Measurements from ENCODE around the gene MKKS. TPM values are rescaled to one million over a fixed set of nuclear protein-coding genes. Genes with fewer than 3 reads are reported as not detected.

Gene MKKS
- total RNA-seq, 1 experiment from 2014 or later: 10.6 TPM

GRCh38 chr20:10475225-10475624, 41.2 kb upstream of the MKKS start:
- H3K79me2 ChIP-seq (ENCODE audit: insufficient read depth, low read length): no peaks in the 10 kb centered on the region
- H2AK5ac ChIP-seq (ENCODE audit: insufficient read length, low read length): no peak overlapping the region
- H3K27ac Mint-ChIP-seq: no peak overlapping the region; a peak in 1 of 7 replicates
- H2AFZ ChIP-seq (ENCODE audit: low read length): no peak overlapping the region
- WGBS (ENCODE audit: extremely low coverage, insufficient read length, low lambda C conversion rate): no CpG with 5 or more reads among the region's 2 CpGs
- peaks cover 0 to 2% (median 0%) of the 10 kb centered on the region in 3 experiments; a peak in 4 of 7 replicates for H3K36me3 Mint-ChIP-seq (ENCODE audit: insufficient read depth in 1 of 3, low read depth in 3 of 3)
- H3T11ph ChIP-seq (ENCODE audit: low read length): no peak overlapping the region
- H3K27ac ChIP-seq (ENCODE audit: insufficient read length, low read depth, low read length): no peak overlapping the region
- H2BK120ac ChIP-seq (ENCODE audit: low read depth, low read length, poor library complexity, severe bottlenecking): no peak overlapping the region
- H3K23ac ChIP-seq (ENCODE audit: insufficient read length, low read depth, low read length): no peak overlapping the region
- H3K9ac ChIP-seq (ENCODE audit: extremely low read depth, insufficient read length, low read length): no peak overlapping the region
- no peak overlapping the region for H2BK5ac ChIP-seq (ENCODE audit: insufficient read length, low read length)
- no peak overlapping the region for H3K4ac ChIP-seq (ENCODE audit: low read depth, low read length)
- H2BK15ac ChIP-seq (ENCODE audit: low read depth, low read length): no peak overlapping the region
- no peak overlapping the region for H3K56ac ChIP-seq (ENCODE audit: insufficient read length, low read depth, low read length)
- no peak overlapping the region for H4K8ac ChIP-seq (replicated peaks; ENCODE audit: insufficient read length, low read depth, low read length)
- H2BK20ac ChIP-seq (ENCODE audit: low read depth, low read length, poor library complexity, severe bottlenecking): no peak overlapping the region
- H3K79me1 ChIP-seq (ENCODE audit: insufficient read depth, low read depth, low read length, poor library complexity, severe bottlenecking): no peaks in the 10 kb centered on the region
- H3K4me1 Mint-ChIP-seq: peaks cover 33 to 43% of the 10 kb centered on the region in 2 experiments
- no peaks in the 10 kb centered on the region for H3K27me3 Mint-ChIP-seq (ENCODE audit: low read depth)
- H4K20me1 ChIP-seq (ENCODE audit: control insufficient read depth, insufficient read depth, insufficient read length): no peaks in the 10 kb centered on the region
- no peaks in the 10 kb centered on the region for H3K4me1 ChIP-seq (ENCODE audit: insufficient read depth, low read length)
- no peak overlapping the region for H4K5ac ChIP-seq (ENCODE audit: insufficient read length, low read depth, low read length)
- no peak overlapping the region for H3K14ac ChIP-seq (ENCODE audit: insufficient read depth, low read length)
- TF ChIP-seq CTCF (conservative IDR thresholded peaks at IDR 0.05): no peak
- no peak overlapping the region; a peak in 1 of 5 replicates for H3K4me3 Mint-ChIP-seq
- H3K9me3 ChIP-seq (ENCODE audit: control insufficient read depth, low read depth, low read length): no peaks in the 10 kb centered on the region
- no peak for DNase-seq
- H3K27me3 ChIP-seq (ENCODE audit: insufficient read depth, low read length): no peaks in the 10 kb centered on the region
- no peak overlapping the region for H2BK12ac ChIP-seq (ENCODE audit: insufficient read length, low read depth, low read length)
- no peak overlapping the region for H3K18ac ChIP-seq (ENCODE audit: insufficient read length, low read depth, low read length)
- H3K4me2 ChIP-seq (ENCODE audit: insufficient read depth, insufficient read length, low read length): no peak overlapping the region
- H3K9me3 Mint-ChIP-seq: no peaks in the 10 kb centered on the region
- no peak overlapping the region for H4K91ac ChIP-seq (ENCODE audit: insufficient read length, low read depth, low read length)
- H3K23me2 ChIP-seq (ENCODE audit: insufficient read length, low read depth, low read length, poor library complexity, severe bottlenecking): no peaks in the 10 kb centered on the region
